Astrocyte (in vitro differentiated cells and primary cell): ENCODE results near the gene SLC36A4. TPM values are rescaled to one million over a fixed set of nuclear protein-coding genes. Genes with fewer than 3 reads are reported as not detected.

Source experiments
- DNase-seq: peaks from one replicate; pipeline ENCODE4 v3.0.0-alpha.2; 2010; ENCODE audit warnings: low read depth
- FAIRE-seq: peaks from 2 replicates; lab custom pipeline; 2011; peaks lifted over from hg19 to GRCh38; lab: Jason Lieb, UNC
- H2AFZ ChIP-seq: 2 replicates; pipeline ENCODE4 v1.6.0; 2012; ENCODE audit warnings: low read depth, low read length, inconsistent platforms
- H3K27ac ChIP-seq: 2 replicates; pipeline ENCODE4 v1.5.1; 2011; ENCODE audit warnings: low read depth, low read length, inconsistent platforms
- H3K27me3 ChIP-seq: 2 replicates; pipeline ENCODE4 v1.6.0; 2011; ENCODE audit warnings: low read length, inconsistent platforms; ENCODE audit not compliant: insufficient read depth
- H3K36me3 ChIP-seq: 2 replicates; pipeline ENCODE4 v1.5.1; 2011; ENCODE audit warnings: low read length, inconsistent platforms; ENCODE audit not compliant: insufficient read depth
- H3K4me1 ChIP-seq: 2 replicates; pipeline ENCODE4 v1.5.1; 2011; ENCODE audit warnings: low read length, inconsistent platforms; ENCODE audit not compliant: insufficient read depth
- H3K4me2 ChIP-seq: 2 replicates; pipeline ENCODE4 v1.6.0; 2012; ENCODE audit warnings: low read length, inconsistent platforms
- H3K4me3 ChIP-seq: 2 replicates; pipeline ENCODE4 v1.5.1; 2011; ENCODE audit warnings: low read depth, mild to moderate bottlenecking, low read length, inconsistent platforms; ENCODE audit not compliant: insufficient read depth
- H3K79me2 ChIP-seq: 2 replicates; pipeline ENCODE4 v1.6.0; 2012; ENCODE audit warnings: mild to moderate bottlenecking, low read length, inconsistent platforms; ENCODE audit not compliant: insufficient read depth
- H3K9ac ChIP-seq: 2 replicates; pipeline ENCODE4 v1.6.0; 2012; ENCODE audit warnings: mild to moderate bottlenecking, low read length, inconsistent platforms
- H3K9me3 ChIP-seq: 2 replicates; pipeline ENCODE4 v1.5.1; 2012; ENCODE audit warnings: low read depth, mild to moderate bottlenecking, low read length, inconsistent platforms; ENCODE audit not compliant: insufficient read depth
- H4K20me1 ChIP-seq: 2 replicates; pipeline ENCODE4 v1.6.0; 2012; ENCODE audit warnings: low read length, inconsistent platforms; ENCODE audit not compliant: insufficient read depth
- H3K27ac Mint-ChIP-seq: one replicate; pipeline ENCODE4 v1.8.0; 2021; ENCODE audit warnings: mild to moderate bottlenecking, mixed read lengths; ENCODE audit not compliant: unreplicated experiment
- H3K27me3 Mint-ChIP-seq: one replicate; pipeline ENCODE4 v1.8.0; 2021; ENCODE audit warnings: low read depth, mixed read lengths; ENCODE audit not compliant: unreplicated experiment
- H3K36me3 Mint-ChIP-seq: one replicate; pipeline ENCODE4 v1.8.0; 2021; ENCODE audit warnings: low read depth, mixed read lengths; ENCODE audit not compliant: unreplicated experiment
- H3K4me1 Mint-ChIP-seq: one replicate; pipeline ENCODE4 v1.8.0; 2021; ENCODE audit warnings: low read depth, mixed read lengths; ENCODE audit not compliant: unreplicated experiment
- H3K4me3 Mint-ChIP-seq: one replicate; pipeline ENCODE4 v1.8.0; 2021; ENCODE audit warnings: mild to moderate bottlenecking, moderate library complexity, mixed read lengths; ENCODE audit not compliant: unreplicated experiment
- H3K9me3 Mint-ChIP-seq: one replicate; pipeline ENCODE4 v1.8.0; 2021; ENCODE audit warnings: mild to moderate bottlenecking, mixed read lengths; ENCODE audit not compliant: unreplicated experiment
- EZH2 ChIP-seq: IDR thresholded peaks from 2 replicates; pipeline ENCODE4 v1.6.1; 2012; ENCODE audit warnings: mild to moderate bottlenecking, low read length, inconsistent platforms; ENCODE audit not compliant: insufficient read depth
- total RNA-seq: library from RNA; stranded (reverse); gene quantifications from 2 replicates; pipeline ENCODE4 v1.2.1, GENCODE V29; 2021
- TF ChIP-seq, protein P1 (sequence below): IDR thresholded peaks from 2 replicates; pipeline ENCODE4 v1.5.1; 2011; ENCODE audit warnings: low read depth, mild to moderate bottlenecking, inconsistent platforms, low read length, moderate library complexity; ENCODE audit not compliant: insufficient read depth

SLC36A4 gene
- total RNA-seq, 1 donor from 2014 or later = 28.3 TPM

DNA sequence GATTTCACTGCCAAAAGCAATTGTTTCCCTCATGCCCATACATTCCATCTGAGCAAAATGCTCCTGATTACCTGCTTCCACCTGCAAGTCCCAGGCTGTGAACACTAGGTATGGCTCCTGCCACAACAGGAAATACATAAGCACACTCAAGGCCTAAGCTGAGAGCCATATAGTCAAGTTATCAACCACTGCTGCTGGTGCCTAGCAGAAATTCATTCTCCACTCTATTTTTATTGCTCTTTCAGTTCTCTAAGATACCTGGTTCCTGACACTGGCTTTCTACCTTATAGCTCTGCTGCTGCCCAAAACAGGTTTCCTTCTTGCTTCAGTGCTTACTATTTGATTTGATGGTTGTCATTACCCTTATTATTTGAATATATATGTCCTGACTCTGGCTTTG is 31.6 kb downstream of the SLC36A4 start:
- DNase-seq (no peak), FAIRE-seq (no peak)
- Mint-ChIP-seq H3K27ac (no peak overlapping the region), H3K36me3 (no peaks in the 10 kb centered on the region), H3K4me1 (peaks cover 1% of the 10 kb centered on the region), H3K4me3 (no peak overlapping the region), H3K27me3 (no peaks in the 10 kb centered on the region), H3K9me3 (no peaks in the 10 kb centered on the region)
- TF ChIP-seq, protein P1, sequence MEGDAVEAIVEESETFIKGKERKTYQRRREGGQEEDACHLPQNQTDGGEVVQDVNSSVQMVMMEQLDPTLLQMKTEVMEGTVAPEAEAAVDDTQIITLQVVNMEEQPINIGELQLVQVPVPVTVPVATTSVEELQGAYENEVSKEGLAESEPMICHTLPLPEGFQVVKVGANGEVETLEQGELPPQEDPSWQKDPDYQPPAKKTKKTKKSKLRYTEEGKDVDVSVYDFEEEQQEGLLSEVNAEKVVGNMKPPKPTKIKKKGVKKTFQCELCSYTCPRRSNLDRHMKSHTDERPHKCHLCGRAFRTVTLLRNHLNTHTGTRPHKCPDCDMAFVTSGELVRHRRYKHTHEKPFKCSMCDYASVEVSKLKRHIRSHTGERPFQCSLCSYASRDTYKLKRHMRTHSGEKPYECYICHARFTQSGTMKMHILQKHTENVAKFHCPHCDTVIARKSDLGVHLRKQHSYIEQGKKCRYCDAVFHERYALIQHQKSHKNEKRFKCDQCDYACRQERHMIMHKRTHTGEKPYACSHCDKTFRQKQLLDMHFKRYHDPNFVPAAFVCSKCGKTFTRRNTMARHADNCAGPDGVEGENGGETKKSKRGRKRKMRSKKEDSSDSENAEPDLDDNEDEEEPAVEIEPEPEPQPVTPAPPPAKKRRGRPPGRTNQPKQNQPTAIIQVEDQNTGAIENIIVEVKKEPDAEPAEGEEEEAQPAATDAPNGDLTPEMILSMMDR = no peak
- TF ChIP-seq EZH2 = no peak
- H2AFZ ChIP-seq = no peak overlapping the region
- no peak overlapping the region for H3K4me3 ChIP-seq
- H3K9me3 ChIP-seq = no peaks in the 10 kb centered on the region
- H3K4me2 ChIP-seq = no peak overlapping the region
- no peaks in the 10 kb centered on the region for H3K27me3 ChIP-seq
- H4K20me1 ChIP-seq = no peaks in the 10 kb centered on the region
- H3K27ac ChIP-seq = no peak overlapping the region
- H3K4me1 ChIP-seq = no peaks in the 10 kb centered on the region
- H3K36me3 ChIP-seq = peaks cover 2% of the 10 kb centered on the region
- H3K9ac ChIP-seq = no peak overlapping the region
- no peaks in the 10 kb centered on the region for H3K79me2 ChIP-seq

DNA sequence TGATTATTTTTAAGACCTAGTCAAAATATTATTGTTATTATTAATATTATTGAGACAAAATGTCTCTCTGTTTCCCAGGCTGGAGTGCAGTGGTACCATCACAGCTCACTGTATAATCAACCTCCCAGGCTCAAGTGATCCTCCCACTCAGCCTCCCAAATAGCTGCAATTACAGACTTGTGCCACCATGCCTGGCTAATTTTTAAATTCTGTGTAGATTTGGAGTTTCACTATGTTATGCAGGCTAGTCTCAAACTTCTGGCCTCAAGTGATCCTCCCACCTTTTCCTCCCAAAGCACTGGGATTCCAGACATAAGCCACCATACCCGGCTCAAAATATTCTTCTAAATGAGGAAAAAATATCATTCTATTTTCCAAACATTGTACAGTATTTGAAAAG is 37.0 kb downstream of the SLC36A4 start:
- Histone ChIP-seq H3K4me2 (no peak overlapping the region), H3K4me3 (no peak overlapping the region), H3K36me3 (peaks cover 2% of the 10 kb centered on the region), H3K9me3 (no peaks in the 10 kb centered on the region), H3K9ac (no peak overlapping the region), H4K20me1 (no peaks in the 10 kb centered on the region), H3K79me2 (no peaks in the 10 kb centered on the region), H3K4me1 (no peaks in the 10 kb centered on the region), H3K27ac (no peak overlapping the region), H3K27me3 (no peaks in the 10 kb centered on the region), H2AFZ (no peak overlapping the region)
- no peak overlapping the region for H3K4me3 Mint-ChIP-seq
- FAIRE-seq (no peak), DNase-seq (no peak)
- H3K9me3 Mint-ChIP-seq = no peaks in the 10 kb centered on the region
- peaks cover 4% of the 10 kb centered on the region for H3K4me1 Mint-ChIP-seq
- H3K36me3 Mint-ChIP-seq = peaks cover 6% of the 10 kb centered on the region
- no peak overlapping the region for H3K27ac Mint-ChIP-seq
- no peaks in the 10 kb centered on the region for H3K27me3 Mint-ChIP-seq
- TF ChIP-seq, protein P1 = no peak
- TF ChIP-seq EZH2 = no peak

DNA sequence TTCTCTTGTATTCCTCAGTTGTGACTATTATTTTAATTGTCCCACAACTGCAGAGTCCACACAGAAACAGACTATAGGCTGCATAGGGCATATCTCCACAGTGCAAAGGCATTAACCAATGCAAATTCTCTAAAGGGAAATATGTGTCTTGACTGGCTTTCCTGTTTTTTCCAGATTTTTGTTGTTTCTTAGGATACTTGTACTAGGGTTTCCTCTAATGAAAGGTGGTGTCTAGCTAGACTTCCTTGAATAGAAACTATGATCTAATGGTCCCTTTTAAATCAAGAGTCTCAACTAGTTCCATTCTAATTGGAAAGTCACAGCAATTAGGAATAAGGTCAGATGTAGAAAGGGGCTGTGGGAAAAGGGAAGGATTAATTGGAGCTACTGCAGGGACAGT is 37.6 kb downstream of the SLC36A4 start:
- H3K4me3 ChIP-seq = no peak overlapping the region
- Mint-ChIP-seq H3K4me1 (peaks cover 4% of the 10 kb centered on the region), H3K9me3 (peaks cover 2% of the 10 kb centered on the region), H3K4me3 (no peak overlapping the region), H3K27ac (no peak overlapping the region), H3K27me3 (no peaks in the 10 kb centered on the region), H3K36me3 (peaks cover 6% of the 10 kb centered on the region)
- TF ChIP-seq, protein P1 = no peak
- TF ChIP-seq EZH2 = no peak
- no peaks in the 10 kb centered on the region for H3K79me2 ChIP-seq
- no peak overlapping the region for H3K4me2 ChIP-seq
- no peaks in the 10 kb centered on the region for H4K20me1 ChIP-seq
- peaks cover 2% of the 10 kb centered on the region for H3K36me3 ChIP-seq
- no peak overlapping the region for H3K9ac ChIP-seq
- no peaks in the 10 kb centered on the region for H3K4me1 ChIP-seq
- DNase-seq (no peak), FAIRE-seq (no peak)
- no peaks in the 10 kb centered on the region for H3K27me3 ChIP-seq
- no peak overlapping the region for H2AFZ ChIP-seq
- no peaks in the 10 kb centered on the region for H3K9me3 ChIP-seq
- no peak overlapping the region for H3K27ac ChIP-seq
